GM21619 (cell line): Measurements from ENCODE around the gene WNT3A.

Experiments used
- ATAC-seq: cut with Tn5 transposase; IDR thresholded peaks from one replicate; pipeline ENCODE4 v1.9.1; 2021; ENCODE audit not compliant: unreplicated experiment

WNT3A gene

DNA sequence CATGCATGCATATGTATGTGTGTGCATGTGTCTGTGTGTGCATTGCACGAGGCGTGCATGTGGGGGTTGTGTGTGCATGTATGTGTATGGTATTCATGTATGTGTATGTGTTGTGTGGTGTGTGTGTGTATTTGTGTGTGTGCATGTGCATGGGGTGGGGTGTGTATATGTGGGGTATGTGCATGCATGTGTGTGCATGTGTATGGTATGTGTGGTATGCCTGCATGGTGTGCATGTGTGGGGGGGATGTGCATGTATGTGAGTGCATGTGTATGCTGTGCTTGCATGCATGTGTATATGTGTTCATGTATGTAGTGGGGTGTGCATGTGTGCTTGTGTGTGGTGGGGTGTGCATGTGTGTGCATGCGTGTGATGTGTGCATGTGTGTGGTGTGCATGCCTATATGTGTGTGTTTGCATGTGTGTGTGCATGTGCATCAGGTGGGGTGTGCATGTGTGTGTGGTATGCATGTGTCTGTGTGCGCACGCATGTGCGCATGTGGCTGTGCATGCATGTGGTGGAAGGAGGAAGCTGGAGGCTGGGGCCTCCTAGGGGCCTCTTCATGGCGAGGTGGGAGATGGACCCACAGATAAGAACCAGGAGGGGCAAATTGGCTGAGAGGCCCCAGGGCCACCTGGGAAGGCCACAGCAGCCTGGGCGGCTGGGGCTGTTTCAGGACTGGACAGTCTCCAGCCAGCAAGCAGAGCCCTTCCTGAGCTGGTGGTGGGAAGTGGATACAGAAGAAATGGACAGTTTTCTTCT, 39.8 kb downstream of the WNT3A start:
- no peak for ATAC-seq

DNA sequence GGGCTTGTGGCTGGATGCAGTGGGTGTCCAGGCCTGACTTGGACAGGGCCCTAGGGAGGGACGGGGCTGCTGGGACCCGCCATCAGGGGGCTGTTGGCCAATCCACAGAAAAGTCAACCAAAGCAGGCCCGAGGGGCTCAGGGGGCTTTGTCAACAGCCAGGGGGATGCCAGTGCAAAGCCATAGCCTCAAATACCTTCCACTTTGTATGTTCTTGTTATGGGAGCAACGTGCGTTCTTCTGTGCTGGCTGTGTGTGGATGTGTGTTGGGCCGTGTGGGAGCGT, 40.3 kb downstream of the WNT3A start:
- no peak for ATAC-seq

DNA sequence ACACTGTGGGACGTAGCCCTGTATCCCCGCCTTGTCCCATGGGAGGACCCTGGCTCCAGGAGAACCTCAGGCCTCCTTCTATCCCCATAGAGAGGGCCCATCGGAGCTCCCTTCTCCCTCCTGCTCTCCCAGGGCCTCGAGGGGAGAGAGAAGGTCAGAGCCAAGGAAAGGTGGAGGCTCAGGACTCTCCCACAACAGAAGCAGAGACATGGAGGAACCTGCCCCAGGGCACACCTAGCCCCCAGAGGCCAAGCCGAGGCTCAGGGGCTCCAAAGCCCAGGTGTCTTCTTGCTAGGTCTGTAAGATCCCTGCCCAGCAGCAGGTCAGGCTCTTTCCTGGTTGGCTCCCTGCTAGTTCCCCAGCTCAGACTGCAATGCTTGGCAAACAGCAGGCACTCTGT, 41.3 kb downstream of the WNT3A start:
- ATAC-seq, result no peak

DNA sequence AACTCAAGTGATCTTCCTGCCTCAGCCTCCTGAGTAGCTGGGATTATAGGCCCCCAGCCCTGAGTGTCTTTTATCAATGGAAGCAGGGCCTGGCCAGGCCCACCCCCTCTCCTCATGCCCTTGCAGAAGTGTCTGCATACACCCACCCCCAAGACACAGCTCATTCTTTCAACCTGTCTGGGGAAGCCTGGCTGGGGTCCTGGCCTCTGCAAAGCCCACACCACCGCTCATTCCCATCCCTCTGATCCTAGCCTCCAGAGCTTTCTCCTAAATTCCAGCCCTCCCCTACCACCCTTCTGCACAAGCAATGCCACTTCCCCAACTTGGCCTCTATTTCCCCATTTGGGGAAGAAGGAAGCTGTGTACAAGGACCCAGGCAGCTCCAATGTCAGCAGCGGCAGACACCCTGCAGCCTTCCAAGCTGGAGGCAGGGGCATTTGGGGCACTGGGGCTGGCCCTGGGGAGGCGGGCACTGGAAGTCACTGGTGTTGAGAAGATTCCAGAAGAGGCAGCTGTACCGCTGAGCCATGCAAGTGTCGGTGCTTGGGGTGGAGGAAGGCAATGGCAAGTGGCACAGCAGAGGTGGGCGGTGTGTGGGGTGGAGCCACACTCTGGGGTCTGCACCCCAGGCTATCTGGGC, 42.0 kb downstream of the WNT3A start:
- ATAC-seq, result no peak

DNA sequence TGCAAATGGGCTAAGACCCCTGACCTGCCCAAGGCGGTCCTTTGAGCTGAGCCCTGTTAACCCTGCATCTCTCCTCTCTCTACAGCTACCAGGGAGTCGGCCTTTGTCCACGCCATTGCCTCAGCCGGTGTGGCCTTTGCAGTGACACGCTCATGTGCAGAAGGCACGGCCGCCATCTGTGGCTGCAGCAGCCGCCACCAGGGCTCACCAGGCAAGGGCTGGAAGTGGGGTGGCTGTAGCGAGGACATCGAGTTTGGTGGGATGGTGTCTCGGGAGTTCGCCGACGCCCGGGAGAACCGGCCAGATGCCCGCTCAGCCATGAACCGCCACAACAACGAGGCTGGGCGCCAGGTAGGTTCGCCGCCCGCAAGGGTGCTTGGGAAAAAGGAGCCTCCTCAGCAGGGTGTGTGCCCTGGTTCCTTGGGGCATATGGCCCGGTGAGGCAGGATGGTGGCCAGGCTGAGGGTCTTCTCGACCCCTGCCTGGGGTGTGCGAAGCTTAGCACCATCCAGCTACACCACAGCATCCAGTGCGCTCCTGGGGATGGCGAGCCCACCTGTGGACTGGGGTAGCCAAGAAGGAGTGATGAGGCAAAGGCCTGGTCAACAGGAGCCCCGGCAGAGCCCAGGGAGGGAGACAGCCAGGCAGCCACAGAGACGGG, 43.9 kb downstream of the WNT3A start:
- no peak for ATAC-seq

DNA sequence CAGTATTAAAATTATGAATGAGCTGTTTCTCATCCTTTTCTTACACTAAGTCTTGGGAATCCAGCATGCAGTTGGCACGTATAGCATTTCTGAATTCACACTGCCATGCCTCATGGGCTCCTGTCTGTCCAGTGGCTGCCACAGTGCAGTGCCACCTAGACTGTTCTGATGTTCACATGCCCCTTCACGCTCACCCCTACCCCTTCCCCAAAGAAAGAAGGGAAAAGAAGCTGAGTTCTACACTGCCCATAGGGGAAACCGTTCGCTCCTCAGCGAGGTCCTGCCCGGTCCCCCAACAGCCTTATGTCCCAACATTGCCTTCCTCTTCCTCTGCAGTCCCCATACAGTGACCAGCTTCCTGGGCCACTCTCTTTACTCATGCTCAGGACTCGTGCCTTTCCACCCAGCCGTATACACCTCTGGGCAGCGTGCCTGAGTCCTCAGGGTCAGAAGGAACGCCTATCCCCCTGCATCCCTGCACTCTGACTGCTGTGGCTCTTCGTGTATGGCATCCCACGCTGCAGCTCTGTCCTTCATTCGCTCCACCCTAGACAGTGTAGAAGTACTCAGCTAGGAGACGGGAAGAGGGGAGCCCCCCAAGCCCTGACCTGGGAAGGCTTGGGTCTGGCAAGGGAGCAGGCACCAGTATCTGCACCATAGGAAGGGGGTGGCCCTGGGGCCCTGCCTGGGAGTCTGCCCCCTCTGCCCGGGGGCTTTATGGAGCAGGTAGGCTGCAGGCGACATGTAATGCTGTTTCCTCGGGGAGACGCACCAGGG, 51.6 kb downstream of the WNT3A start:
- ATAC-seq, result no peak

DNA sequence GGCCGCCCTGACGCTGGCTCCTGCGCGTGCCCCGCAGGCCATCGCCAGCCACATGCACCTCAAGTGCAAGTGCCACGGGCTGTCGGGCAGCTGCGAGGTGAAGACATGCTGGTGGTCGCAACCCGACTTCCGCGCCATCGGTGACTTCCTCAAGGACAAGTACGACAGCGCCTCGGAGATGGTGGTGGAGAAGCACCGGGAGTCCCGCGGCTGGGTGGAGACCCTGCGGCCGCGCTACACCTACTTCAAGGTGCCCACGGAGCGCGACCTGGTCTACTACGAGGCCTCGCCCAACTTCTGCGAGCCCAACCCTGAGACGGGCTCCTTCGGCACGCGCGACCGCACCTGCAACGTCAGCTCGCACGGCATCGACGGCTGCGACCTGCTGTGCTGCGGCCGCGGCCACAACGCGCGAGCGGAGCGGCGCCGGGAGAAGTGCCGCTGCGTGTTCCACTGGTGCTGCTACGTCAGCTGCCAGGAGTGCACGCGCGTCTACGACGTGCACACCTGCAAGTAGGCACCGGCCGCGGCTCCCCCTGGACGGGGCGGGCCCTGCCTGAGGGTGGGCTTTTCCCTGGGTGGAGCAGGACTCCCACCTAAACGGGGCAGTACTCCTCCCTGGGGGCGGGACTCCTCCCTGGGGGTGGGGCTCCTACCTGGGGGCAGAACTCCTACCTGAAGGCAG, 52.3 kb downstream of the WNT3A start:
- no peak for ATAC-seq

DNA sequence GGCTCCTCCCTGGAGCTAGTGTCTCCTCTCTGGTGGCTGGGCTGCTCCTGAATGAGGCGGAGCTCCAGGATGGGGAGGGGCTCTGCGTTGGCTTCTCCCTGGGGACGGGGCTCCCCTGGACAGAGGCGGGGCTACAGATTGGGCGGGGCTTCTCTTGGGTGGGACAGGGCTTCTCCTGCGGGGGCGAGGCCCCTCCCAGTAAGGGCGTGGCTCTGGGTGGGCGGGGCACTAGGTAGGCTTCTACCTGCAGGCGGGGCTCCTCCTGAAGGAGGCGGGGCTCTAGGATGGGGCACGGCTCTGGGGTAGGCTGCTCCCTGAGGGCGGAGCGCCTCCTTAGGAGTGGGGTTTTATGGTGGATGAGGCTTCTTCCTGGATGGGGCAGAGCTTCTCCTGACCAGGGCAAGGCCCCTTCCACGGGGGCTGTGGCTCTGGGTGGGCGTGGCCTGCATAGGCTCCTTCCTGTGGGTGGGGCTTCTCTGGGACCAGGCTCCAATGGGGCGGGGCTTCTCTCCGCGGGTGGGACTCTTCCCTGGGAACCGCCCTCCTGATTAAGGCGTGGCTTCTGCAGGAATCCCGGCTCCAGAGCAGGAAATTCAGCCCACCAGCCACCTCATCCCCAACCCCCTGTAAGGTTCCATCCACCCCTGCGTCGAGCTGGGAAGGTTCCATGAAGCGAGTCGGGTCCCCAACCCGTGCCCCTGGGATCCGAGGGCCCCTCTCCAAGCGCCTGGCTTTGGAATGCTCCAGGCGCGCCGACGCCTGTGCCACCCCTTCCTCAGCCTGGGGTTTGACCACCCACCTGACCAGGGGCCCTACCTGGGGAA, 53.0 kb downstream of the WNT3A start:
- no peak for ATAC-seq

DNA sequence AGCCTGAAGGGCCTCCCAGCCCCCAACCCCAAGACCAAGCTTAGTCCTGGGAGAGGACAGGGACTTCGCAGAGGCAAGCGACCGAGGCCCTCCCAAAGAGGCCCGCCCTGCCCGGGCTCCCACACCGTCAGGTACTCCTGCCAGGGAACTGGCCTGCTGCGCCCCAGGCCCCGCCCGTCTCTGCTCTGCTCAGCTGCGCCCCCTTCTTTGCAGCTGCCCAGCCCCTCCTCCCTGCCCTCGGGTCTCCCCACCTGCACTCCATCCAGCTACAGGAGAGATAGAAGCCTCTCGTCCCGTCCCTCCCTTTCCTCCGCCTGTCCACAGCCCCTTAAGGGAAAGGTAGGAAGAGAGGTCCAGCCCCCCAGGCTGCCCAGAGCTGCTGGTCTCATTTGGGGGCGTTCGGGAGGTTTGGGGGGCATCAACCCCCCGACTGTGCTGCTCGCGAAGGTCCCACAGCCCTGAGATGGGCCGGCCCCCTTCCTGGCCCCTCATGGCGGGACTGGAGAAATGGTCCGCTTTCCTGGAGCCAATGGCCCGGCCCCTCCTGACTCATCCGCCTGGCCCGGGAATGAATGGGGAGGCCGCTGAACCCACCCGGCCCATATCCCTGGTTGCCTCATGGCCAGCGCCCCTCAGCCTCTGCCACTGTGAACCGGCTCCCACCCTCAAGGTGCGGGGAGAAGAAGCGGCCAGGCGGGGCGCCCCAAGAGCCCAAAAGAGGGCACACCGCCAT, 53.8 kb downstream of the WNT3A start:
- no peak for ATAC-seq

DNA sequence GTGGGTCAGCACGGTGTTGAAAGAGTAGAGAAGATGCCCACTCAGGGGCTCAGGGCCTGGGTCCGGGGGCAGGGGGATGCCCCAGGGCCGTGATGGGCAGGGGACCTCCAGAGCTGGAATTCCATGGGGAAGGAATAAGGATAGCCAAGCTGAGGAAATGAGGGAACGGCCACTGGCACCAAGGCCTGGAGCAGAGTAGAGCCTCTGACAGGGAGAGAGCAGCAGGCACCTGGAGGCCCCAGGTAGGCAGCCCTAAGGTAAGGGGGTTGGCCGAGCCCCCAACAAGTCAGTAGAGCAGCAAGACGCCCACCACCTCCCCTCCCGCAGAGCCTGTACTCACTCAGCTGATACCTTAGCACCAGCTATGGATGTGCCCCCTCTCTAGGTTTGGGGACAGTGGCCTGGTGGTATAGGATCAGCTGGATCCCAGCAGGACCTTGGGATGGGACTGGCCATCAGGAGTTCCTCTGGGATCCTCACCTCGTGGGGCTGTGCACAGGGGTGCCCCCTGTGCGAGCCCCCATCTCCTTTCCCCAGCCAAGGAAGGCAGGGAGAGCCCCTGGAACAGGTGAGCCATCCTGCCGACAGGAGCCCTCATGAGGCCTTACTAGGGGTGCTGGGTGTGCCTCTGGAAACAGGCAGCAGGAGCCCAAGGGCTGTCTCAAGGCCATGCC, 54.8 kb downstream of the WNT3A start:
- ATAC-seq, result no peak

DNA sequence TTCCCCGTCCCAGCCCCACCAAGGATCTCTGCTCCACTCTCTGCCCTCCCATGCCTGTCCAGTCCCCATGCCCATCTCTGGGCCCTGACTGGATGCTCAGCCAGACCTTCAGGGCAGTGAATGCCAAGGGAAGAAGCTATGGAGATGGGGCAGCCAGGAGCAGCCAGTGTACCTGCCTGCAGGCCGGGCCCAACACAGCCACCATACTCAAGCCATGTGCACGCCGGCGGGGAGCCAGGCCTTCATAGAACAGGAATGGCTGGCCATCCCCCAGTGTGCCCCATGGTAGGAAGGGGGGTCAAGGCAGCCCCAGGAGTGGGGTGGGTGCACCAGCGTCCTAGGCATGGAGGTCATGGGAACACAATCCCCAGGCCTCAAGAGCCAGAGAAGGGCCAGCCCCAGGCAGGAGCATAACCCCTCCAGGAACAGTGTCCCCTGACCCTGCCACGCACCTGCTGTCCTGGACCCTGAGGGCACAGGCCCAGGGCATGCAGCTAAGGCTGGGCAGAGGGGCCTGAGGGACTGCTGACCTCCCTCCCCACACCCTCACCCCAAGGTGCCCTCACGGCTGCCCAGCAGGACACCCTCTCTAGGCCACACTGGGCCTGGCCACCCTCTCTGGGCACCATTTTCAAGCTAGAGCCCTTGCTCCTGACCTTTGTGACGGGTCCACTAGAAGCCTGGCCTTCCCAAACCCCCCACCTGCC, 55.4 kb downstream of the WNT3A start:
- no peak for ATAC-seq

DNA sequence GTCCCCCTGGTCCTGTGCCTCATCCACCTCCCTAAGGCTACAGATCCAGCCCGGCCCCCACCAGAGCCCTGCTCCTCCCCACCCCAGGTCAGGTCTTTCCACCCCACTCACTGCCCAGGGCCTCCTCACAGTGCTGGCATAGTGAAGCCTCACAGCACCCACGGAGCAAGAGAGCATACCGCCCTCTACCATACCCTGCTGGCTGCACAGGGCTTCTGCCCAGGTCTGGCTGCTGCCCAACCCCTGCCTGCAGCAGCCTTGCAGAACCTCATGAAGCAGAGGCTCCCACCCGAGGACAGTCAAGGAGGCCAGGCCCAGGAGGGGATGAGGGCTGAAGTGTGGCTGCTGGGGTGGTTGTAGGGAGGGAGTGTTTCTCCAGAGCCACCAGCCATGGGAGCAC, 56.0 kb downstream of the WNT3A start:
- ATAC-seq, result no peak

DNA sequence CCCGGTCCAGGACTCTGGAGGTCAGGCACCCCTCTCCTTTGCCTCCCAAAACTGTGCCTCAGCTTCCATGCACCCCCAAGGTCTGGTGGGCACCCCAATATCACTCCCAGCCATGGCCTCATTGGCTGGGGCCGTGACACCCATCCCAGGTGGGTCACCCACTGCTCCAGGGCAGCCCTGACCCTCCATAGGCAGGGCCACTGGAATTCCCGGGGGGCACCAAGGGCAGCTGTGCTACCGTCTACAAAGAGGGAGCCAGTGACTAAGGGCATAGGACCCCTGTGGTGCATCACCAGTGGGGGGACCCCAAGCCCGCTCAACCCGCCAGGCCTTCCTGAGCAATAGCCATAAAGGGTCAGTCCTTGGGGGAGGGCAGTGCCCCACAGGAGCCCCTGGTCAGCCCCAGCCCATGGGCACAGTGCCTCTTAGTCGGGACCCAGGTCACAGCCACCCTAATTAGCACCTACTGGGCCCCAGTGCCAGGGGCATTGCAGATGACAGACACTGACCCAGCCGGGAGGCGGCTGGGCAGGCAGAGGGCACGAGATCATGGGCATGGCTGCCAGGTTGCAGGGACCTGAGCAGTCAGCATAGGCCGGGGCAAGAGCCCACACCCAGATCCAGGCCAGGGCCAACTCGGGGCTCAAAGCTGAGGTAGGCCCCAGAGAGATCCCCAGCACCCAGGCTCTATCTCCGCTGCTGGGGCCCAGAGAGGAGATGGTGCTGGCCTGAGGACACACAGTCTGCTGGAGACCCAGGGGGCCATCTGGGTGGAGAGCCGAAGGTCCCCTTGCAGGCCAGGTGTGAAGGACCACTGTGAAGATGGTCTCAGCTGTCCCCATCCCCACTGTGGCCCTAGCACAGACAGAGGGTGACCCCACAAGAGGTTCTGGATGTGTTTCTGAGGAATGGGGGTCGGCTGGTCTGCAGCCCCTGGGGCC, 56.7 kb downstream of the WNT3A start:
- ATAC-seq, result no peak

DNA sequence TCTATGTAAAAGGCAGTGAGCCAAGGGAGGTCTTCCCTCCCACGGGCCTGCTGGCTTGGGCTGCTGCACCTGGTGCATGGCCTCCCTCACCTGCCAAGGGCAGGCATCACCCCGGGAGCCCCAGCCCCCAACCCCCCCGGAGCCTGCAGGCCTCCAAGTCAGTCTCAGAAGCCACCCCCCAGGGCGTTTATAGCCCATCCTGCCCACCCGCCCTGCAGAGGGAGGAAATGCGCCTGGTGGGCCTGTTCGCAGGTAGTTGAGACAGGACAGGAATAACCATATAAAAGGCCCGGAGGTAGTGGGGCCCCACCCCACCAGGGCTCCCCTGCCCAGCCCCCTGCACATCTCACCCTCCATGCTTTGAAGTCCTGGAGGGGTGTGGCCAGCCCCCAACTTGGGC, 57.5 kb downstream of the WNT3A start:
- ATAC-seq, result no peak

DNA sequence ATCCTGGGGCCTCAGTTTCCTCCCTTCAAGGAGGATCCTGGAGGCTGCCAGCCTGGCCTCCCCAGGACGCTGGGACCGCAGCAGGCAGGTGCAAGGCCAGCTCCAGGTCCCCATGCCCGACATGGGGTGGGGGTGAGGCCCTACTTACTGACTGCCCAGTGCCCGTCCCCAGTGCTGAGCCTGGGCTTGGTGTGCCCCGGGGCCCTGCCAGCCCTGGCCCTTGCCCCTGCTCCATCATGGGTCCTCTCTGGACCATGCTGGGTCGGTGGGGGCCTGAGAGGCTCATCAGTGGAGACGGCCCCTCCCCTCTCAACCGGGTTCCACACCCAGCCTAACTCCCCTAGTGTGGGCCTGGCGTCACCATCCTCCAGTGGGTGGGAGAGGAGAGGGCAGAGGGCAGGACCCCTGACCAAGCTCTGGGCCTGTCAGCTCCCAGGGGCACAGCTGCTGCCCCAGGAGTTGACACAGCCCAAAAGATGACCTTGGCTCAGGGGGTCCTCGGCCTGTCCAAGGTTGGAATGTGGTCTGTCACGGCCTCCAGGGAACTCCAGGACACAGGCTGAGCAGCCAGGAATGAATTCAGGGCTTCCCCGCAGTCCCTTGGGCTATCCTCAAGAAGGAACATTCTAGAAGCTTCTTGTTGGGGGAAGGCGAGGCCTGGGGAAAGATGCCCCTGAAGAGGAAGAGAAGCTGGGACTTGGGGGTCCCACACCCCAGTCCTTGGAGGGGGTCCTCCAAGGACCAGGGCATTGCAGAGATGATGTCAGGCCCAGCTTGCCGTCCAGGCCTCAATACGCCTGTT, 58.1 kb downstream of the WNT3A start:
- no peak for ATAC-seq

DNA sequence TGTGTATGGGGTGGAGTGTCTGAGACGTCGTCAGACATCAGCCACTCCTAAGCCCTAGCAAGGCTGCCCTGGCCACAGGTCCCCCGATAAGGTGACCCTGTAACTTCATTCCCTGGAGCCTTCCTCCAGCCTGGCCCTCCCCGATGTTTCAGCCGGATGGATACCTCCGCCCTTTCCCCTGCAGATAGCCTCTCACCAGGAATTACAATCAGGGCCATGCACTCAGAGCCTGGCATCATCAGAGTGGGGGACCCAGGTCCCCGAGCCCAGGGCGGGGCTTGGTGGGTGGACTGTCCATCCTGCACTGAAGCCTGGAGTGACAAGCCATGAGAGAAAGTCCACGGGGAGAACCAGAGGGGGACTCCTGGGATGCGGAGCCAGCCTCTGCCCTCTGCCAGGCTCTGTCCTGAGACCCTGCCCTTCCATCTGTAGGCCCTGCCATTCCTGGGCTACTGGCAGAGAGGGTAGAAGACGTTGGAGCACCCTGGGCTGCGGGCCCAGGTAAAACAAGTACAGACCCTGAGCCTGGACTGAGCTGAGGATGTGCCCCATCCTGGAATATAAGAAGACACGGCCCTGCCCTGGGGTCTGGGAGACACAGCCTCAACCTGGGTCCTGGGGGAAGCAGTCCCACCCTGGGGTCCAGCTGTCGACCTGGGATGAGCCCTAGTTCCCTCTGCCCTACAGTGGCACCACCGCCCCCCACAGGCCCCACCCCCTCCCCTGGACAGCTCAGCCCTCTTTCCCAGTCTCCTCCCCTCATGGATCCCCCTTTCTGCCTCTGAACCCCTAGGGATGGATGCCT, 58.9 kb downstream of the WNT3A start:
- no peak for ATAC-seq
